ENCODE results near the gene TMEM53. TPM values are rescaled to one million over a fixed set of nuclear protein-coding genes. Genes with fewer than 3 reads are reported as not detected.

TMEM53 gene
- total and polyA plus RNA-seq, 2 of the 8 experiments (the other 6 are each of a cell fraction or from before 2014, with no cell fraction given): 6.7 to 27.9 TPM

Small RNAs within 50 kb of the gene (small RNA-seq; reads per million reads assigned to genes)
- gene RNU5F-1 (ENCODE audit: insufficient read depth): 24.5 reads per million, percentile 93 among the genes with 10 or more reads in this experiment

Other genes with a start within 250 kb of the TMEM53 start
- 0.63 and 0.82 TPM in 2 replicates for gene ARMH1, start 233 bp upstream of the TMEM53 start, total RNA-seq (2021; fragmentation: NEBNext Ultra II Directional; extraction: Animal tissue kit (Norgen Biotek cat#: 25700))
- 0.85 and 3.3 TPM in 2 replicates for gene ARMH1, start 233 bp upstream of the TMEM53 start, polyA plus RNA-seq (2011; rRNA removed)
- 17.4 TPM in 1 of 2 replicates, not detected in the other for gene RNU5D-1, start 56.7 kb upstream of the TMEM53 start, total RNA-seq (2021; fragmentation: NEBNext Ultra II Directional; extraction: Animal tissue kit (Norgen Biotek cat#: 25700))
- gene RNU5D-1, start 56.7 kb upstream of the TMEM53 start, polyA plus RNA-seq (2011; rRNA removed): under 0.01 TPM in 1 of 2 replicates, not detected in the other
- gene KIF2C, start 65.4 kb upstream of the TMEM53 start, total RNA-seq (2021; fragmentation: NEBNext Ultra II Directional; extraction: Animal tissue kit (Norgen Biotek cat#: 25700)): 66.4 and 68.1 TPM in 2 replicates
- gene KIF2C, start 65.4 kb upstream of the TMEM53 start, polyA plus RNA-seq (2011; rRNA removed): 36.7 and 41.8 TPM in 2 replicates
- 2,387 and 2,407 TPM in 2 replicates for gene RPS8, start 101.1 kb upstream of the TMEM53 start, total RNA-seq (2021; fragmentation: NEBNext Ultra II Directional; extraction: Animal tissue kit (Norgen Biotek cat#: 25700))
- gene RPS8, start 101.1 kb upstream of the TMEM53 start, polyA plus RNA-seq (2011; rRNA removed): 2,239 and 2,261 TPM in 2 replicates
- gene BEST4, start 113.7 kb upstream of the TMEM53 start, total RNA-seq (2021; fragmentation: NEBNext Ultra II Directional; extraction: Animal tissue kit (Norgen Biotek cat#: 25700)): 0.80 and 1.4 TPM in 2 replicates
- 0.76 and 0.86 TPM in 2 replicates for gene BEST4, start 113.7 kb upstream of the TMEM53 start, polyA plus RNA-seq (2011; rRNA removed)
- gene PLK3, start 125.9 kb upstream of the TMEM53 start, total RNA-seq (2021; fragmentation: NEBNext Ultra II Directional; extraction: Animal tissue kit (Norgen Biotek cat#: 25700)): 7.9 and 9.7 TPM in 2 replicates
- 12.3 and 21.9 TPM in 2 replicates for gene PLK3, start 125.9 kb upstream of the TMEM53 start, polyA plus RNA-seq (2011; rRNA removed)
- not detected in 2 replicates for gene DYNLT4, start 132.9 kb upstream of the TMEM53 start, total RNA-seq (2021; fragmentation: NEBNext Ultra II Directional; extraction: Animal tissue kit (Norgen Biotek cat#: 25700))
- gene DYNLT4, start 132.9 kb upstream of the TMEM53 start, polyA plus RNA-seq (2011; rRNA removed): 0.19 and 0.29 TPM in 2 replicates
- gene BTBD19, start 134.0 kb upstream of the TMEM53 start, total RNA-seq (2021; fragmentation: NEBNext Ultra II Directional; extraction: Animal tissue kit (Norgen Biotek cat#: 25700)): 1.1 and 1.5 TPM in 2 replicates
- 1.1 and 1.6 TPM in 2 replicates for gene BTBD19, start 134.0 kb upstream of the TMEM53 start, polyA plus RNA-seq (2011; rRNA removed)
- 1.2 and 1.5 TPM in 2 replicates for gene PTCH2, start 168.8 kb upstream of the TMEM53 start, total RNA-seq (2021; fragmentation: NEBNext Ultra II Directional; extraction: Animal tissue kit (Norgen Biotek cat#: 25700))
- 0.35 and 0.77 TPM in 2 replicates for gene PTCH2, start 168.8 kb upstream of the TMEM53 start, polyA plus RNA-seq (2011; rRNA removed)

All from H1 (cell line).